Cerebellar cortex (tissue), 1 donor: ENCODE results near the gene ROS1.
"Not testable (repeated sequence)": the region's sequence is repeated elsewhere in the genome, so short reads cannot be mapped to it uniquely, and the experiment has no call there.

ENCODE experiments used
- DNase-seq: peaks from one replicate; pipeline ENCODE4 v3.0.0-alpha.2; 2015; ENCODE audit warnings: low spot score

Gene ROS1

GRCh38 chr6:117266257-117267053 lies 159.3 kb downstream of the ROS1 start:
- DNase-seq, result no peak

GRCh38 chr6:117265410-117266256 lies 160.1 kb downstream of the ROS1 start, which contains the start of gene VGLL2:
TSS of gene VGLL2 (plus strand) at chr6:117265558. CDS start at chr6:117265764, 206 bp downstream.
- DNase-seq, result no peak

- DNase-seq, result no peak
Observed at GRCh38 chr6:117264692-117265409, 160.9 kb downstream of the ROS1 start.

- DNase-seq, result no peak
Observed at GRCh38 chr6:117264369-117264691, 161.4 kb downstream of the ROS1 start.

GRCh38 chr6:117263353-117263927 lies 162.3 kb downstream of the ROS1 start:
- no peak for DNase-seq

- DNase-seq, result no peak
Observed at GRCh38 chr6:117262799-117263198, 162.9 kb downstream of the ROS1 start.

DNA sequence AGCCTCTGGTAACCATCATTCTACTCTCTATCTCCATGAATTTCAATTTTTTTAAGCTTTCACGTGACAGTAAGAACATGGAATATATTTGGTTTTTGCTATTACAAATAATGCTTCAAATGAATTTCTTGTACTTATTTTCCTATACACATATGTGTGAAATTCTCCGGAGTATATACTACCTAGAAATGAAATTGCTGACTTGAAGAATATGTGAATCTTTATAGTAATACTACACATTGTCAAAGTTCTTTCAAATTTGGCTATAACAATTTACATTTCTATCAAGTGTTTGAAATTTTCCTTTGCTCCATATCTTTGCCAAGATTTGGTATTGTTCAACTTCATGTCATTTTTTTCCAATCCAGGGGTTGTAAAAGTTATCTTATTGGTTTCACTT lies 172.0 kb downstream of the ROS1 start:
- DNase-seq, result no peak

DNA sequence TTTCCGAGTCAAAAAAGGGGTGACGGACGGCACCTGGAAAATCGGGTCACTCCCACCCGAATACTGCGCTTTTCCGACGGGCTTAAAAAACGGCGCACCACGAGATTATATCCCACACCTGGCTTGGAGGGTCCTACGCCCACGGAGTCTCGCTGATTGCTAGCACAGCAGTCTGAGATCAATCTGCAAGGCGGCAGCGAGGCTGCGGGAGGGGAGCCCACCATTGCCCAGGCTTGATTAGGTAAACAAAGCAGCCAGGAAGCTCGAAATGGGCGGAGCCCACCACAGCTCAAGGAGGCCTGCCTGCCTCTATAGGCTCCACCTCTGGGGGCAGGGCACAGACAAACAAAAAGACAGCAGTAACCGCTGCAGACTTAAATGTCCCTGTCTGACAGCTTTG lies 180.8 kb downstream of the ROS1 start:
- DNase-seq, result not testable (repeated sequence)

GRCh38 chr6:117244571-117244970 lies 181.2 kb downstream of the ROS1 start:
- DNase-seq, result not testable (repeated sequence)
